T-helper 2 cell treated with Interferon-gamma antibody and Interleukin-4, amounts not matched to agents 100 ng/mL and 5 ng/mL, for 36 hours (primary cell): ENCODE results near the gene HTR6. TPM values are rescaled to one million over a fixed set of nuclear protein-coding genes. Genes with fewer than 3 reads are reported as not detected.
"Not testable (repeated sequence)": the region's sequence is repeated elsewhere in the genome, so short reads cannot be mapped to it uniquely, and the experiment has no call there.

ENCODE experiments used
- intact Hi-C: fragments of 100-400 bp; cut with micrococcal nuclease; formaldehyde crosslinking; loops from one replicate; pipeline ENCODE4 v1.15.1; 2023
- total RNA-seq: library from RNA; stranded (reverse); gene quantifications from 2 replicates; pipeline ENCODE4 v1.2.3, GENCODE V29; 2022

HTR6 gene
- not detected in 2 replicates for total RNA-seq

DNA sequence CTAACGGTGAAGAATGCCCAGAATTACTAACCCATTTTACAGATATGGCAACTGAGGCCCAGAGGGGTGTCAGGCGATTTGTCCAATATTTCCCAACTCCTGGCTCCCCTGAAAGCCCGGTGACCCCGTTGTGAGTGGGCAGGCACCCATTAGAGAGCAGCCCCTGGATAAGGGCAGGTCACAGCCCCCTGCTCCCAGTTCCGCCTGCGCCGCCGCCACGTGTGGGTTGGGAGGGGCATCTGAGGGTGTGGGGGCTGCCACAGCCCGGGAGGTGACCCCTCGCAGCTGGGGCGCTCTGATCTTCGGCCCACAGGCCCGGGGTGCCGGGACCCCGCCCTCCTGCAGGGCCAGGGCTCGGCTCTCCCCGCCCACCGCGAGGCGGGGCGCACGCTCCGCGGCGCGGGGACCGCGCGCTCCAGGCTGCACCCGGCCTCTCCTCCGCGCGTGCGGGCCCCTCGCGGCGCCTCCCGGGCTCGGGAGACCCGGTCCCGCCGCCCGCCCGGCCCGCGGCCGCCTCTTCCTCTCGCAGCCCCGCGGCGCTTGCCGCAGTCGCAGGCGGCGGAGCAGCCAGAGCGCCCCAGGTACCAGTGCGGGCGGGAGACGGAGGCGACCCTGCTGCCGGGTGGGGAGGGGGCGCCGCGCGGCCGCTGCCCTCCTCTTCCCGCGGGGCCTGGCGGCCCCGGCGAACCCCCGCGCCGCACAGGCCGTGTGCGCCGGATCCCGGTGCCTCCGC, at the start of gene HTR6:
HTR6 (plus strand) TSS at position 423 of the 733 bp plus-strand sequence. CDS start 879 bp downstream, outside the sequence.
- intact Hi-C loops, result loop anchor here (5.0 kb wide), 1 partner anchor 148 kb away; no protein-coding TSS in a partner anchor

DNA sequence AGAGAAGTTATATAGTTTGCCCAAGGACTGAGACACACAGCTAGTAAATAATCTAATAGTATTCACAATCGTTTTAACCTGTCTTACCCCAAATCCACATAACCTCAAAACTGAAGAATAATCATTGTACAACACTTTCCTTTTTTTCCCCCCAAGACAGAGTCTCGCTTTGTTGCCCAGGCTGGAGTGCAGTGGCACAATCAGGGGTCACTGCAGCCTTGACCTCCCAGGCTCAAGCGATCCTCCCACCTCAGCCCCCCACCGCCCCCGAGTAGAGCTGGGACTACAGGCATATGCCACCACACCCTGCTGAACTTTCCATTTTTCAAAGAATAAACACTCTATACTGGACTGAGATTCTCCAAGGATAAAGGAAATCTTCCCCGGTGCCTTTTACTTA, 49.2 kb upstream of the HTR6 start:
- intact Hi-C loops, result no loop called here

DNA sequence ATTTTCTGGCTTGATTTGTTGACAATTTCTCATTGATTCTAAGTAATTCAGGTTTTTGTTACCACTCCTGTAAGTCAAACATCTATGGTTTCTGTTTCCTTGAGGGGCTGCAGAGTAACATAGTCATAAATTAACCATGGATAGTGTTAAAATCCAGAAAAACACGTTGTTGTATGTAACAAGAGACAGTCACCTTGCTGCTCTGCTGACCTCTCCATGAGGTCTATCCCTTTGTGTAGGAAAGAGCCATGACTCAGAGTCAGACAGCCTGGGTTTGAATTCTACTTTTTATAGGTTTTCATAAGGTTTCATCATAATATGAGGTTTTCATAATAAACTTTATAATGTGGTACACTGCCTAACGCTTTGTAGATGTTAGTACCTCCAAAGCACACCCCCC, 48.2 kb upstream of the HTR6 start:
- intact Hi-C loops, result no loop called here

DNA sequence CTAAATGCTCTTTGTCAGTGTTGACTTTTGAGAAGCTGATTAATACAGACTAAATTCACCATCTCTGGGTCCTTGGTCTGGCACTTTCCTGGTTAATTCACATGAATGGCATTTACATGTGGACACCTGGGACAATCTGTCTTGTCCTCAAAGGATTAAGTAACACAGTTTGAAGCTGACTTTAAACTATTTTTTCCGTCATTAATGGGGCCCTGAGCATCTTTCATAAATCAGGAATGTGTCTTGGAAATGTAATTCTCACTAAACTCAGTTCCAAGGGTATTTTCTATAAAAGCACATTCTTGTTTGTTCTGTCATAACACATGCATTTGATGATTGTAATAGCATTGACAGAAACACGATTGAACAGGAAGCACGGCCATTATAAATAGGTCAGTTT, 47.3 kb upstream of the HTR6 start:
- intact Hi-C loops, result no loop called here

DNA sequence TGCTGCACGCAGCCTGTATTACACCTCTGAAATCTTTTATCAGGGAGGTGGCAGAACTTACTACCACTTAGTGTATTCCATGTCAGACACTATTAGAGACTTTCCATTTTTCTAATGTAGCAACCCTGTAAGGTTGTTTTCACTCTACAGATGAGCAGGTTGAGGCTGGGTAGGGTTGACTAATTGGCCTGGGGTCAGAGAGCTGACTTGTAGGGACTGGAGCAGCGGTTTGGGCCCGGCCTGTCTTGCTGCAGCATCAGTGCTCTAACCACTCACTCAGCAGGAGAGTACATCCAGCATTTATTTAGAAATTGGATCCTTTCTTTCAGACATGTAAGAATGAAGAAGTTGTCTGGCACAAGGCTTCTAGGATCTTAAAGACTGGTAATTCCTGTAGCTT, 46.2 kb upstream of the HTR6 start:
- intact Hi-C loops, result no loop called here

DNA sequence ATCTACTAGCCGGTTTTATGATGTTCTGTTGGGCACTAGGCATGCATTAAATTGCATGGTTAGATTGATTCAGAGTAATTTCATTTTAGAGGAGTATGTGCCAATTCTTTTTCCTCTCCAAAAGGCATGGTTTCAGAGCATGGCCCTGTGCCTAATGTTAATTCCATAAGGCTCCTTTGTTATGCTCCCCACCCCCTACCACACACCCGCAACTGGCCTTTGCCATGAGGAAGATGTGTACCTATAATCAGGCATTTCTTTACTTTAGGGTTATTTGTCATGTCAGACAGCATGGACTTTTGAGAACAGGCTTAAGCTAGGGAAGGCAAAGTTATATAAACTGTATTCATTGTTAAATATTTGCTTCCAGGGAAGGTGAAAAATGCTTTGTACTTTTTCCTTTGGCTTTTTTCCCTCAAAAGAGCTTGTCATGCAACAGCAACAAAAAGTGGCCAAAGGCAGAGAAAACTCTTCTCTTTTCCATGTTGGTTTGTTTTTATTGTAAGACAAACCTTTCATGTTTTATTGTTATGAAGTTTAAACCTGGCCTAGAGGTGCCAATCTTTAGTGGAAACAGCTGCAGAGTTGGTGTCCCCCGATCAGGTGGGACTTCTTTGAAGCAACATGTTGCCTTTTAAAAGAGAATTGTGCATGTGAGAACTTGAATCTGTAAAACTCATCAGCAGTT, 44.8 kb upstream of the HTR6 start:
- intact Hi-C loops, result no loop called here

DNA sequence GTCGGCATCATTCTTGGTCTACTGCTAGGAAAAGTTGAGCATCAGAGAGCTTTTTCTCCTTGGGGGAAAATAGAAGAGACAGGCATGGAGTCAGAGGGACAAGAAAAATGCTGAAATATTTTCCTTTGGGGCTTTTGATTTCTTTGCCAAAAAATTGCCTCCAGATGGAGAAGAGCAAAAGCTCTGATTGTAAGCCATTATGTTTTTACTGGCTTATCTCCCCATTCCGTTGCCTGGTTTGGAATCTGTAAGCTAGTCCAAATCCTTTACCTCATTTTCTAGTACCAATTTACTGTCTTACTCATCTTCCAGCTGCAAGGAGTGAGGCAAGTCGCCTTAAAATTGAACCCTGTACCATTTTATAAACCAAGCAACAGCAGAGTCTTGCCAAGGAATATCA, 43.9 kb upstream of the HTR6 start:
- intact Hi-C loops, result no loop called here

DNA sequence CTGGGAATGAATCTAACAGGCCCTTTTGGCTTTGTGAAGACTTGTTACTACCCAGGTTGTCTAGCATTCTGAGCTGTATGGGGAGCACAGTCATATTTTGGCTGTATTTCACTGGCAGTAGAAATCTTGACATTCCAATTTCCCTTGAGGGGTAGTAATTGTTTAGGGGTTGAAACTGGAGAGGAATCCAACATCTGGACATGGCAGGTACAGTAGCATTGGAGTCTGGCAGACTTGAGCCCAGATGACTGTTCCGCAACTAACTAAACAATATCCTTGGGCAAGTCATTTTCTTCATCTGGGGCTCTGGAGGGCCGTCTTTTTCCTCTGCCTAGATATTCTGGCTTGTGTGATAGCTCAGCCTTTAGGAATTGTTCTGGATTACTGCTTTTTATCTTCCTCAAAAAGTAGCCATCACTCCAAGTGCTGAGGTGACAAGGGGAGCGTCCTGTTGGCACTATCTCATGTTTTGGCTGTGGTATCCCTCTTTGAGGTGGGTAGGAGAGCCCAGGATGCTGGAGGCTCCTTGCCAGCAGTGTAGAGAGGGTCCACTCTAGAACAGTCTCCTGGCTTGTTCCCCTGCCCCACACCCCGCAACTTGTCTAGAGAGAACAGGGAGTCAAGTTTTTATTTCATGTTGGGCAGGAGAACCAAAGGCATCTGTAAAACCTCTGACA, 43.3 kb upstream of the HTR6 start:
- intact Hi-C loops, result no loop called here

DNA sequence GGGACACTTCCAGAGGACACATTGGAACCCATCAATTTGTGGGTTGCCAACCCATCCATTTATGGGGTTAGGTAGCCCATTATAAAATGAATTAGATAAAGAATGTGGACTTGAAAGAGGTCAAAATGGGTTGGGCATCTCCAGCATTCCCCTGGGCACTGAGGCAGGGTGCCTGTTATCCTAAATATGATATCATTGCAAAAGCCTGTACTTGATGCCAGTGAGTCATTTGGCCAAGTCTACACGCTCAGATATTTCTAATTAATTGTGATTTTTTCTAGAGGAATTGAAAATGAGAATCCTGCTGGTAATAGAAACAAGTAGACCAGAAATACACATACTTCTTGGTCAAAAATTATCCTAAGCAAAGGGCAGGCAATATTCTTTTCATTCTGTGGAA, 42.5 kb upstream of the HTR6 start:
- intact Hi-C loops, result no loop called here

DNA sequence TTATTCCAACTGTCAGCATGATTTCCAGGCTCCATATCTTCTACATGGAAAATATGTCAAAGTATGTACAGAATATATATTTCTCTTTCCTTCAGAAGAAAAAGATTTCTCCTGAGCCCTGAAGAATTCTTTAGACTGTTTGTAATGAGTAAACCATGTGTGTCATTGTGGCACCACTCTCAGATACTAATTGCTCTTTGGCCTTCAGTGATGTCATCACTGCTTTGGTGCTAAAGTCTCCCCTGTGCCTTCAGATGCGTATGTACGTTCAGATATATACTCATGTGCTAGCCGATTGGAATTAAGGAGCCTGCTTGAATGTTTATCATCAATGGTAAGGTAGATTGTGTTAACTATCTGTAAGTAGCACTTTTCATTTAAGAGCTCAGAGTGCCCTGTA, 41.2 kb upstream of the HTR6 start:
- intact Hi-C loops, result no loop called here

DNA sequence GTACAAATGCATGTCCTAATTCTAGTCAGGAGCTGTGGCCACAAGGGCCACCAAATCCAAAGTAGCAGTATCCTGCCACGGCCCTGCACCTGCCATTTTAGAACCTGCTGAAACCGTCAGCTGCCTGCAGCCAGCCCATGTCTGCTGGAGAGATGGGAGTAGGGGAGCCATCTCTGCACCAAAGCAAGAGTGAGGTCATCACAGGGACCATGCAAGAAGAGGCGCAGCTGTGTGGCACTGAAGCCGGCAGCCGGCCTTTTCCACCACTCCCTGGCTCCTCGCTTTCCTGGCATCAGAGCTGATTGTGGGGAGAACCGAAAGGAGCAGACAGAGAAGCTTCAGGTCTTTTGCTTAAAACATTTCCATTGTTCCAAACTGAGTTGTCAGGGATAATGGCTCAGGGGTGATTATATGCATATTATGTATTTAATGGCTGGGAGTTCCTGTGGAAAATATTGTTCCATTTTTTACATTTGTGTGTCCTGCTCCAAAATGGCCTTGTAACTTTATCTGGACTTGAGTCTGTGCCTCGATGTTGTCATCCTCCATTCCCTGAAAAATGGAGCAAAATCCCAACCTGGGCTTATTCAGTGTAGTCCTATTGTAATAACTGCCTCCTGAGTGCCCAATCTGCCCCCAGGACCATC, 39.3 kb upstream of the HTR6 start:
- intact Hi-C loops, result no loop called here

DNA sequence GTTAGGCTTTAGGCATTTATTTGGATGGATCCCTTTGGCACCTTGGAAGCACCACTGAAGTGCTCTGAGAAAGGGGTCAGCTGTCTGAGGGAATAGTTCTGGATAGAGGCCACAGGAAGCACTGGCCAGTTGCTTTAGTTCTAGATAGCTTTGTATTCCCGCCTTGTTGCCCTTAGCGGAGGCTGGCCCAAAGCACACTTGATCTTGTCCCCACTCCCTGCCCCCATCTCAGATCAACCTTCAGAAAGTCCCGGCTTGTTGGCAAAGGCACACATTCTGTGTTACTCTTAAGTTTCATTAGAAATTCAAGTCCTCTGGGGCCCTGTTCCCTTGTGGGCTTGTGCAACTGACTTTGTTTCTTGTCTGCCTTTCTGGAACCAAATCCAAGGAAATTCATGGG, 35.8 kb upstream of the HTR6 start:
- intact Hi-C loops, result no loop called here

DNA sequence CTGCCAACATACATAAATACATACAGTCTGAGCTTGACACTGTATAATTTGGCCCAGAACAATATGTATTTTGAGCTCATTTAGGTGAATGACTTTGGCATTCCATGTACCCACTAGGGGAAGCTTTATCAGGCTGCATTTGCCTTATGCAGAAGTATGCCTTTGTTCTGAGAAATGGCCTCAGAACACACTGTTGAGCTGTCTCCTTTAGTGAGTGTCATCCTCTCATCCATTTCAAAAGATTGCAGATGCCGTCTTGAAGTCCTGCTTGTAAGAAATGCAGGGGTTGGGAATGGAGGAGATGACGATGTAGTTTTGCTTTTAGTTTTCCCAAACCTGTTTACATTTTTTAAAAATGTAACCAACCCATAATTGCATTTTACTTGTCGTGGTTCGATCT, 35.3 kb upstream of the HTR6 start:
- intact Hi-C loops, result no loop called here

DNA sequence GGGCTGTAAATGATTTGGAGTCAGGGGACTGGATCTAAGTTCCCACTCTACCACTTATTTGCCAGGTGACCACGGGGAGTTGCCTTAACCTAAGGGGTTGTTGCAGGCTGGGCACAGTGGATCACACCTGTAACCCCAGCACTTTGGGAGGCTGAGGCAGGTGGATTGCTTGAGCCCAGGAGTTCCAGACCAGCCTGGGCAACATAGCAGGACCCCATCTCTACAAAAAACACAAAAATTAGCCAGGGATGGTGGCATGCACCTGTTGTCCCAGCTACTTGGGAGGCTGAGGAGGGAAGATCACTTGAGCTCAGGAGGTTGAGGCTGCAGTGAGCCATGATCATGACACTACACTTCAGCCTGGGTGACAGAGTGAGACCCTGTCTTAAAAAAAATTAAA, 34.5 kb upstream of the HTR6 start:
- intact Hi-C loops, result not testable (repeated sequence)

DNA sequence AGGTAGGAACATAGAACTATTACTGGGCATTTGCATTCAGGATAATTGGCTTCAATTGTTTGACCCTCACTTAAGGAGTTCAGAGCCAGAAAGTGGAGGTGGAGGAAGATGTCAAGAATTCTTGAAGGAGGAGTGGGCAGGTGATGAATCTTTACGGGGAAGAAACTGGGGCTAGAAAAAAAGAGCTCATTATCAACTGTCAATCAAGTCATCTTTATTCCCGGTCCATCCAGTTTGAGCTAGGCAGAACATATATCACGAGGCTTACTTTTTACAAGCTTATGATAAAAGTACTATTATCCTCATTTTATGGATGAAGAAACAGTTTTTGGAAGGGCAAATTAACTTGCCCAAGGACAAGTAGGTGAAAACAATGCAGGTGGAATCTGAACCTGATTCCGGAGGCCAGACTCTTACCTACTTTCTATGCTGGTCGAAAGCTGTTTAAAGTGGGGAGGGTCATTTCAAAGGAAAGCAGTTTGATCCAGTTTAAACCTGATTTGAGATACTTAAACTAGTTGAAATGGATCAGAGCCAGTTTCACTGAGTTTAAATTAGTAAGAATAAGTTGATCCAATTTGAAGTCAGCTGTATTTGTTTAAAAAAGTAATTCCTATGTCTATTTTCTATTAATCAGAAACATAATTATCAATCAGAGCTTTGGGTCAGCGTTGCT, 33.8 kb upstream of the HTR6 start:
- intact Hi-C loops, result no loop called here

DNA sequence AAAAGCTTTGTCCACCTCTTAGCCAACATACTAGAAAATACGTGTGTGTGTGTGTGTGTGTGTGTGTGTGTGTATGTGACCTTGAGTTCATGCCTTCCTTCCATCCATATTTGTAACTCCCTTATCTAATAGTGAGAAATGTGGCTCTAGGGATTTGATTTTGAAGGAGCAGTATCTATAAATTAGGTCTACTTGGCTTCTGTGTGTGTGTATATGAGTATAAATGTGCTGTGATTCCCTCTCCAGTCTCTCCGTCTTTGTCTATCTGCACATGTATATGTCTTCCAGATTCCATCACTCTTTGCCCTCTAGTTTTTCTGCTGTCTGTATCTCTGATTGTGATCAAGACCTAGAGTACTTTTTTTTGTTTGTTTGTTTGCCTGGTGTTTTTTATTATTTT, 32.5 kb upstream of the HTR6 start:
- intact Hi-C loops, result no loop called here

DNA sequence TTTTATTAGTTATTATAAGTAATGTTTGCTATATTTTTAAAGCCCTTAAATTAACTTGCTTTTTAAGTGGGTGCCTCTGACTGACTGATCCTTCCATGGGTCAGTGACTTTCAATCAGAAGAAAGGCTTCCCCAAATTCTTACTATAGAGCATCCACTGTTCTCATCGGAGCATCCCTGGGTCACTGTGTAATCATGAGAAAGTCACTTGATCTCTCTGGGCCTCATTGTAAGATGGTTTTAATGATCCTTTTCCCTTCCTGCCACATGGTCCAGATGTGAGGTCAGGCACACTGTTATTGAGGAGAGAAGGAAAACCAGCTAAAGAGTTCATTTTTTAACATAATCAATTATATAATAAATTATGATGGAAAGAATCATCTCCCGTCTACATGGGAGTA, 31.6 kb upstream of the HTR6 start:
- intact Hi-C loops, result no loop called here

DNA sequence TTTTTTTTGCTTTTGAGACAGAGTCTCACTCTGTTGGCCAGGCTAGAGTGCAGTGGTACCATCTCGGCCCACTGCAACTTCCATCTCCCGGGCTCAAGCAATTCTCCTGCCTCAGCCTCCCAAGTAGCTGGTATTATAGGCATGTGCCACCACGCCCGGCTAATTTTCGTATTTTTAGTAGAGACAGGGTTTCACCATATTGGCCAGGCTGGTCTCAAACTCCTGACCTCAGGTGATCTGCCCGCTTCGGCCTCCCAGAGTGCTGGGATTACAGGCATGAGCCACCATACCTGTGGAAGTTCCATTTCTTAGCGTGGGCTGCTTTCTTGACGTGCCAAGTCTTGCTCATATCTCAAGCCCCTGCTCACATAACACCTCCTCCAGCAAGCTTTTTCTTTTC, 29.6 kb upstream of the HTR6 start:
- intact Hi-C loops, result not testable (repeated sequence)

DNA sequence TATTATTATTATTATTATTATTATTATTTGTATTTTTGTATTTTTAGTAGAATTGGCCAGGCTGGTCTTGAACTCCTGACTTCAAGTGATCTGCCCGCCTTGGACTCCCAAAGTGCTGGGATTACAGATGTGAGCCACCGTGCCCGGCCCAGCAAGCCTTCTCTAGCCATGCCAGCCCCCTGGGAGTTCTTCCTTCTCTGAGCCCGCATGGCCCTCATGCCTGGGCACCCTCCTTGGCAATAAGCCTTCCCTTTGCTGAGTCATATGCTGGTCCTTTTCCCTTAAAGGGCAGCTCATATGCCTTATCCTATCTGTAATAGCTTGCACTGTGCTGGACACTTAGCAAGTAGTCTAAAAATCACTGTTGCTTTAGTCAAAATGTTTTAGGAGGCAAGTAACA, 29.0 kb upstream of the HTR6 start:
- intact Hi-C loops, result no loop called here

DNA sequence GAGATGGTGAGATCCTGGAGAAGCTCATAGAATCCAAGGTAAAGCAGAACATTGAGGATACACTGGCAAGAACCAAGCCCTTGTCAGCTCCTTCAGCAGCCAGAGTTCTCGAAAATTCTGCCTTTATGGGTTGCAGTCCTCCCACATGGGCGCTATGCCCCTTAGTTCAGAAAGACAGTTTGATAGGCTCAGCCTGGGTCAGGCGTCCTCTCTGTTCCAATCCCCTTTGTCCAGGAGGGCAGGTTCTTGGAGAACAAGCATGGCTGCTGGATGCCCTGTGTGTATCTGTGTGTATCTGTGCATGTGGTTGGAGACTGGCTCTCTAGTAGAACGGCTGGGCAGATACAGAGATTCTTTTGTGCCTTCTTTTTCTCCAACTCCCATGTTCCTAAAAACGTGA, 28.6 kb upstream of the HTR6 start:
- intact Hi-C loops, result no loop called here

DNA sequence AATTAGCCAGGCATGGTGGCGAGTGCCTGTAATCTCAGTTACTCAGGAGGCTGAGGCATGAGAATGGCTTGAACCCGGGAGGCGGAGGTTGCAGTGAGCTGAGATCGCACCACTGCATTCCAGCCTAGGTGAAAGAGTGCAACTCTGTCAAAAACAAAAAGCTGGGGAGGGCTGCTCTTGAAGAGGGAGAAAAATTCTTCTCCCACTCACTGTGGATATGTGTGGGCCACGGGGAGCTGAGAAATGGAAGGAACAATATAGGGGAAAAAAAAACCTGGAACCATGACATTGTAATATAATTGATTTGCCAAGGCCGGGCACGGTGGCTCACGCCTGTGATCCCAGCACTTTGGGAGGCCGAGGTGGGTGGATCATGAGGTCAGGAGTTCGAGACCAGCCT, 27.9 kb upstream of the HTR6 start:
- intact Hi-C loops, result not testable (repeated sequence)
